GM12878 (cell line): ENCODE measurements around the gene METTL13. TPM values are rescaled to one million over a fixed set of nuclear protein-coding genes. Genes with fewer than 3 reads are reported as not detected.

Experiments
- ASH2L ChIP-seq: fragments of 300-600, 200-600 bp; sonication (generic); IDR thresholded peaks from 2 replicates; pipeline ENCODE4 v1.6.1; 2017; ENCODE audit warnings: low read depth, mild to moderate bottlenecking, borderline replicate concordance
- BCL11A ChIP-seq: IDR thresholded peaks from 2 replicates; pipeline ENCODE4 v1.6.1; 2011; ENCODE audit warnings: low read depth, low read length
- HDAC2 ChIP-seq: fragments of 200-600 bp; sonication (generic); IDR thresholded peaks from 2 replicates; pipeline ENCODE4 v1.6.1; 2017
- IKZF1 ChIP-seq: fragments of 450-650 bp; conservative IDR thresholded peaks from 2 replicates; pipeline ENCODE4 v1.6.1; 2017; ENCODE audit warnings: antibody characterized with exemption, mild to moderate bottlenecking
- NR2C1 ChIP-seq: fragments of 450-650 bp; IDR thresholded peaks from 2 replicates; pipeline ENCODE4 v1.6.1; 2017; ENCODE audit warnings: antibody characterized with exemption, mild to moderate bottlenecking, moderate library complexity
- RFX5 ChIP-seq: IDR thresholded peaks from 2 replicates; pipeline ENCODE4 v1.6.1; 2011; ENCODE audit warnings: low read depth, low read length, improper control_type of control experiment
- SP1 ChIP-seq: IDR thresholded peaks from one replicate; pipeline ENCODE4 v1.6.1; 2011; ENCODE audit warnings: low read depth, low read length
- STAT1 ChIP-seq: fragments of 450-650 bp; conservative IDR thresholded peaks from 2 replicates; pipeline ENCODE4 v1.6.1; 2014; ENCODE audit warnings: antibody characterized with exemption, mild to moderate bottlenecking
- polyA plus RNA-seq, 11 experiments: library from polyadenylated mRNA; depleted of rRNA in 4 of 11; unstranded in 6 of 11; stranded (reverse) in 5 of 11; fragments of >200 nt; fragmentation: Nextera tagmentation in 4 of 11; fragmentation: Illumina TruSeq in 1 of 11; extraction: Ambion mirVana in 4 of 11; extraction: Trizol in 1 of 11; gene quantifications; 1 replicate in 1 of 11; 2 replicates in 10 of 11; pipeline versions ENCODE4 v1.2.1 to v1.2.3, GENCODE V29; 2011 to 2016; ENCODE audit warnings: inconsistent platforms in 2 of 11, missing spikeins in 2 of 11, low read depth in 1 of 11
- total RNA-seq, 4 experiments: library from RNA; depleted of rRNA in 3 of 4; stranded (reverse); fragments of >200 nt in 3 of 4; fragmentation: Illumina TruSeq in 1 of 4; extraction: Trizol in 1 of 4; gene quantifications; 2 replicates each; pipeline versions ENCODE4 v1.2.1 to v1.2.3, GENCODE V29; 2013 to 2021
- TF ChIP-seq, protein P1 (sequence below): fragments of 450-650 bp; IDR thresholded peaks from 2 replicates; pipeline ENCODE4 v1.6.1; 2018; ENCODE audit warnings: borderline replicate concordance, mild to moderate bottlenecking; ENCODE audit not compliant: partially characterized antibody
- TF ChIP-seq, protein P2 (sequence below): IDR thresholded peaks from 2 replicates; pipeline ENCODE4 v1.6.1; 2011; ENCODE audit warnings: borderline replicate concordance, low read depth, mild to moderate bottlenecking, moderate library complexity, mixed read lengths, low read length; ENCODE audit not compliant: insufficient read depth; ENCODE audit errors: extremely low read length
- TF ChIP-seq, protein P3 (sequence below): fragments of 450-650 bp; conservative IDR thresholded peaks from 2 replicates; pipeline ENCODE4 v1.6.1; 2017; ENCODE audit warnings: mild to moderate bottlenecking, moderate library complexity
- TF ChIP-seq, protein P4 (sequence below): IDR thresholded peaks from 2 replicates; pipeline ENCODE4 v1.6.1; 2012; ENCODE audit warnings: low read depth, low read length, improper control_type of control experiment
- TF ChIP-seq, protein P5 (sequence below): fragments of 450-650 bp; IDR thresholded peaks from 2 replicates; pipeline ENCODE4 v1.6.1; 2017; ENCODE audit warnings: mild to moderate bottlenecking, moderate library complexity
- TF ChIP-seq, protein P6 (sequence below): fragments of 150-350 bp; IDR thresholded peaks from 2 replicates; pipeline ENCODE4 v1.6.1; 2016; ENCODE audit warnings: low read depth, low read length

The METTL13 gene
- total and polyA plus RNA-seq, 10 of the 15 experiments (the other 5 are each of a cell fraction or from before 2014, with no cell fraction given): 12.2 to 47.2 (median 35.0) TPM

DNA sequence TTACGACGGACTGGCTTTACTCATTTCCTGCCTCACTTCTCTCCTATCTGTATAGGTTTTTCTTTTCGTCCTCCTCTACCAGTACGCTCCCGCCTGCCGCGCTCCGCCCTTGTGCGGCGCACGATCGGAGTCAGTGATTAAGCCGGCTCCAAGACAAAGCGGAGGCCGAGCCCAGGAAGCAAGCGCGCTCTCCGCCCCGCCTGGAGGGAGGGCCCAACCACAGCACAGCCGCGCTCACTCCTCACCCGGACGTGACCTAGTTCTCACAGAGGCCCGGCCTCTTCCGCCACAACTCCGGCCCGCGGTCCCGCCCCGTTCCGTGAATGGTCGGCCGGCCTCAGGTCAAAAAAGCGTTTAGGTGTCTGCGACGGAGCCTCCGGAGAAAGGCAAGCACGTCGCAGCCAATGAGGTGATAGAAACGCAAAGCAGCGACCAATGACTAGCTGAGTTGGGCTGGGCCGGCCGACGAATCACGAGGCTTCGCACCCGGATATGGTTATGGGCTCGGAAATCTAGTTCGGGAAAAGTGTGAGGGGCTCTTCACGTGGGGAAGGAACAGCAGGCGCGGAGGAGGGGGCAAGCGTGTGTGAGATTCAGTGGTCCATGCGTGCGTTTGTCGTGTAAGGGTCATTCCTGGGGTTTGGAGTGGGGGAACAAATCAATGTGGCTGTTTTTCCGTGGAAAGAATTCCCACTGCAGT is at the start of gene METTL13 (continued):
- TF ChIP-seq SP1 (peak; percentile 97), NR2C1 (peak; percentile 93), RFX5 (peak; percentile 91), IKZF1 (peak; percentile 82), BCL11A (no peak), STAT1 (no peak), ASH2L (no peak), HDAC2 (no peak)
- TF ChIP-seq, protein P1, sequence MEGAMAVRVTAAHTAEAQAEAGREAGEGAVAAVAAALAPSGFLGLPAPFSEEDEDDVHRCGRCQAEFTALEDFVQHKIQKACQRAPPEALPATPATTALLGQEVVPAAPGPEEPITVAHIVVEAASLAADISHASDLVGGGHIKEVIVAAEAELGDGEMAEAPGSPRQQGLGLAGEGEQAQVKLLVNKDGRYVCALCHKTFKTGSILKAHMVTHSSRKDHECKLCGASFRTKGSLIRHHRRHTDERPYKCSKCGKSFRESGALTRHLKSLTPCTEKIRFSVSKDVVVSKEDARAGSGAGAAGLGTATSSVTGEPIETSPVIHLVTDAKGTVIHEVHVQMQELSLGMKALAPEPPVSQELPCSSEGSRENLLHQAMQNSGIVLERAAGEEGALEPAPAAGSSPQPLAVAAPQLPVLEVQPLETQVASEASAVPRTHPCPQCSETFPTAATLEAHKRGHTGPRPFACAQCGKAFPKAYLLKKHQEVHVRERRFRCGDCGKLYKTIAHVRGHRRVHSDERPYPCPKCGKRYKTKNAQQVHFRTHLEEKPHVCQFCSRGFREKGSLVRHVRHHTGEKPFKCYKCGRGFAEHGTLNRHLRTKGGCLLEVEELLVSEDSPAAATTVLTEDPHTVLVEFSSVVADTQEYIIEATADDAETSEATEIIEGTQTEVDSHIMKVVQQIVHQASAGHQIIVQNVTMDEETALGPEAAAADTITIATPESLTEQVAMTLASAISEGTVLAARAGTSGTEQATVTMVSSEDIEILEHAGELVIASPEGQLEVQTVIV: peak; percentile 97
- TF ChIP-seq, protein P2, sequence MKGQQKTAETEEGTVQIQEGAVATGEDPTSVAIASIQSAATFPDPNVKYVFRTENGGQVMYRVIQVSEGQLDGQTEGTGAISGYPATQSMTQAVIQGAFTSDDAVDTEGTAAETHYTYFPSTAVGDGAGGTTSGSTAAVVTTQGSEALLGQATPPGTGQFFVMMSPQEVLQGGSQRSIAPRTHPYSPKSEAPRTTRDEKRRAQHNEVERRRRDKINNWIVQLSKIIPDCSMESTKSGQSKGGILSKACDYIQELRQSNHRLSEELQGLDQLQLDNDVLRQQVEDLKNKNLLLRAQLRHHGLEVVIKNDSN: peak; percentile 27
- TF ChIP-seq, protein P3, sequence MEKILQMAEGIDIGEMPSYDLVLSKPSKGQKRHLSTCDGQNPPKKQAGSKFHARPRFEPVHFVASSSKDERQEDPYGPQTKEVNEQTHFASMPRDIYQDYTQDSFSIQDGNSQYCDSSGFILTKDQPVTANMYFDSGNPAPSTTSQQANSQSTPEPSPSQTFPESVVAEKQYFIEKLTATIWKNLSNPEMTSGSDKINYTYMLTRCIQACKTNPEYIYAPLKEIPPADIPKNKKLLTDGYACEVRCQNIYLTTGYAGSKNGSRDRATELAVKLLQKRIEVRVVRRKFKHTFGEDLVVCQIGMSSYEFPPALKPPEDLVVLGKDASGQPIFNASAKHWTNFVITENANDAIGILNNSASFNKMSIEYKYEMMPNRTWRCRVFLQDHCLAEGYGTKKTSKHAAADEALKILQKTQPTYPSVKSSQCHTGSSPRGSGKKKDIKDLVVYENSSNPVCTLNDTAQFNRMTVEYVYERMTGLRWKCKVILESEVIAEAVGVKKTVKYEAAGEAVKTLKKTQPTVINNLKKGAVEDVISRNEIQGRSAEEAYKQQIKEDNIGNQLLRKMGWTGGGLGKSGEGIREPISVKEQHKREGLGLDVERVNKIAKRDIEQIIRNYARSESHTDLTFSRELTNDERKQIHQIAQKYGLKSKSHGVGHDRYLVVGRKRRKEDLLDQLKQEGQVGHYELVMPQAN: peak; percentile 80; the same call in 1 of the 2 replicates
- TF ChIP-seq, protein P4, sequence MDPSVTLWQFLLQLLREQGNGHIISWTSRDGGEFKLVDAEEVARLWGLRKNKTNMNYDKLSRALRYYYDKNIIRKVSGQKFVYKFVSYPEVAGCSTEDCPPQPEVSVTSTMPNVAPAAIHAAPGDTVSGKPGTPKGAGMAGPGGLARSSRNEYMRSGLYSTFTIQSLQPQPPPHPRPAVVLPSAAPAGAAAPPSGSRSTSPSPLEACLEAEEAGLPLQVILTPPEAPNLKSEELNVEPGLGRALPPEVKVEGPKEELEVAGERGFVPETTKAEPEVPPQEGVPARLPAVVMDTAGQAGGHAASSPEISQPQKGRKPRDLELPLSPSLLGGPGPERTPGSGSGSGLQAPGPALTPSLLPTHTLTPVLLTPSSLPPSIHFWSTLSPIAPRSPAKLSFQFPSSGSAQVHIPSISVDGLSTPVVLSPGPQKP: peak; percentile 37; the same call in 1 of the 2 replicates
- TF ChIP-seq, protein P5, sequence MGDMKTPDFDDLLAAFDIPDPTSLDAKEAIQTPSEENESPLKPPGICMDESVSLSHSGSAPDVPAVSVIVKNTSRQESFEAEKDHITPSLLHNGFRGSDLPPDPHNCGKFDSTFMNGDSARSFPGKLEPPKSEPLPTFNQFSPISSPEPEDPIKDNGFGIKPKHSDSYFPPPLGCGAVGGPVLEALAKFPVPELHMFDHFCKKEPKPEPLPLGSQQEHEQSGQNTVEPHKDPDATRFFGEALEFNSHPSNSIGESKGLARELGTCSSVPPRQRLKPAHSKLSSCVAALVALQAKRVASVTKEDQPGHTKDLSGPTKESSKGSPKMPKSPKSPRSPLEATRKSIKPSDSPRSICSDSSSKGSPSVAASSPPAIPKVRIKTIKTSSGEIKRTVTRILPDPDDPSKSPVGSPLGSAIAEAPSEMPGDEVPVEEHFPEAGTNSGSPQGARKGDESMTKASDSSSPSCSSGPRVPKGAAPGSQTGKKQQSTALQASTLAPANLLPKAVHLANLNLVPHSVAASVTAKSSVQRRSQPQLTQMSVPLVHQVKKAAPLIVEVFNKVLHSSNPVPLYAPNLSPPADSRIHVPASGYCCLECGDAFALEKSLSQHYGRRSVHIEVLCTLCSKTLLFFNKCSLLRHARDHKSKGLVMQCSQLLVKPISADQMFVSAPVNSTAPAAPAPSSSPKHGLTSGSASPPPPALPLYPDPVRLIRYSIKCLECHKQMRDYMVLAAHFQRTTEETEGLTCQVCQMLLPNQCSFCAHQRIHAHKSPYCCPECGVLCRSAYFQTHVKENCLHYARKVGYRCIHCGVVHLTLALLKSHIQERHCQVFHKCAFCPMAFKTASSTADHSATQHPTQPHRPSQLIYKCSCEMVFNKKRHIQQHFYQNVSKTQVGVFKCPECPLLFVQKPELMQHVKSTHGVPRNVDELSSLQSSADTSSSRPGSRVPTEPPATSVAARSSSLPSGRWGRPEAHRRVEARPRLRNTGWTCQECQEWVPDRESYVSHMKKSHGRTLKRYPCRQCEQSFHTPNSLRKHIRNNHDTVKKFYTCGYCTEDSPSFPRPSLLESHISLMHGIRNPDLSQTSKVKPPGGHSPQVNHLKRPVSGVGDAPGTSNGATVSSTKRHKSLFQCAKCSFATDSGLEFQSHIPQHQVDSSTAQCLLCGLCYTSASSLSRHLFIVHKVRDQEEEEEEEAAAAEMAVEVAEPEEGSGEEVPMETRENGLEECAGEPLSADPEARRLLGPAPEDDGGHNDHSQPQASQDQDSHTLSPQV: peak; percentile 94
- TF ChIP-seq, protein P6, sequence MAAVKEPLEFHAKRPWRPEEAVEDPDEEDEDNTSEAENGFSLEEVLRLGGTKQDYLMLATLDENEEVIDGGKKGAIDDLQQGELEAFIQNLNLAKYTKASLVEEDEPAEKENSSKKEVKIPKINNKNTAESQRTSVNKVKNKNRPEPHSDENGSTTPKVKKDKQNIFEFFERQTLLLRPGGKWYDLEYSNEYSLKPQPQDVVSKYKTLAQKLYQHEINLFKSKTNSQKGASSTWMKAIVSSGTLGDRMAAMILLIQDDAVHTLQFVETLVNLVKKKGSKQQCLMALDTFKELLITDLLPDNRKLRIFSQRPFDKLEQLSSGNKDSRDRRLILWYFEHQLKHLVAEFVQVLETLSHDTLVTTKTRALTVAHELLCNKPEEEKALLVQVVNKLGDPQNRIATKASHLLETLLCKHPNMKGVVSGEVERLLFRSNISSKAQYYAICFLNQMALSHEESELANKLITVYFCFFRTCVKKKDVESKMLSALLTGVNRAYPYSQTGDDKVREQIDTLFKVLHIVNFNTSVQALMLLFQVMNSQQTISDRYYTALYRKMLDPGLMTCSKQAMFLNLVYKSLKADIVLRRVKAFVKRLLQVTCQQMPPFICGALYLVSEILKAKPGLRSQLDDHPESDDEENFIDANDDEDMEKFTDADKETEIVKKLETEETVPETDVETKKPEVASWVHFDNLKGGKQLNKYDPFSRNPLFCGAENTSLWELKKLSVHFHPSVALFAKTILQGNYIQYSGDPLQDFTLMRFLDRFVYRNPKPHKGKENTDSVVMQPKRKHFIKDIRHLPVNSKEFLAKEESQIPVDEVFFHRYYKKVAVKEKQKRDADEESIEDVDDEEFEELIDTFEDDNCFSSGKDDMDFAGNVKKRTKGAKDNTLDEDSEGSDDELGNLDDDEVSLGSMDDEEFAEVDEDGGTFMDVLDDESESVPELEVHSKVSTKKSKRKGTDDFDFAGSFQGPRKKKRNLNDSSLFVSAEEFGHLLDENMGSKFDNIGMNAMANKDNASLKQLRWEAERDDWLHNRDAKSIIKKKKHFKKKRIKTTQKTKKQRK: peak; percentile 68
